ENCODE data around the gene RSU1. TPM values are rescaled to one million over a fixed set of nuclear protein-coding genes. Genes with fewer than 3 reads are reported as not detected.
A peak's percentile ranks its signal among the peaks of the same experiment; 100 is the strongest.

Gene RSU1
- total and polyA plus RNA-seq, 10 of the 15 experiments (the other 5 are each of a cell fraction or from before 2014, with no cell fraction given): 49.2 to 139 (median 81.3) TPM

GRCh38 chr10:16788778-16789177, 28.4 kb downstream of the RSU1 start (continued):
- TF ChIP-seq E4F1 (IDR thresholded peaks at IDR 0.05; ENCODE audit: borderline replicate concordance, partially characterized antibody) (no peak), IRF5 (IDR thresholded peaks at IDR 0.05; ENCODE audit: borderline replicate concordance) (no peak), GABPA (IDR thresholded peaks at IDR 0.05; ENCODE audit: low read depth) (no peak), E2F4 (IDR thresholded peaks at IDR 0.05; ENCODE audit: low read depth, low read length) (no peak), POLR2AphosphoS2 (IDR thresholded peaks at IDR 0.05; ENCODE audit: low read depth, low read length) (no peak), ZBTB4 (CRISPR knock-in tag; IDR thresholded peaks at IDR 0.05) (no peak), RCOR1 (conservative IDR thresholded peaks at IDR 0.05; ENCODE audit: low read depth, low read length) (no peak), SUPT20H (IDR thresholded peaks at IDR 0.05; ENCODE audit: borderline replicate concordance, control insufficient read depth, low read depth, low read length) (no peak), ATF2 (IDR thresholded peaks at IDR 0.05; ENCODE audit: low read length) (no peak), MTA2 (IDR thresholded peaks at IDR 0.05; ENCODE audit: low read depth) (peak; percentile 92), MEF2B (IDR thresholded peaks at IDR 0.05; ENCODE audit: partially characterized antibody, poor library complexity, severe bottlenecking) (peak; percentile 28), GATAD2B (conservative IDR thresholded peaks at IDR 0.05; ENCODE audit: low read depth) (no peak), NFIC (IDR thresholded peaks at IDR 0.05; ENCODE audit: low read depth, low read length) (no peak), ZNF687 (IDR thresholded peaks at IDR 0.05) (peak; percentile 41; the same call in 1 of the 2 replicates), ATF3 (IDR thresholded peaks at IDR 0.05; ENCODE audit: borderline replicate concordance, extremely low read depth, low read depth, low read length) (no peak)
